GM18499 (cell line): Measurements from ENCODE around the gene SCAPER.

Experiments used
- ATAC-seq: cut with Tn5 transposase; IDR thresholded peaks from one replicate; pipeline ENCODE4 v1.9.1; 2021; ENCODE audit warnings: moderate number of reproducible peaks; ENCODE audit not compliant: insufficient read depth, unreplicated experiment

Gene SCAPER

GRCh38 chr15:76345880-76346668 lies 559.1 kb downstream of the SCAPER start:
- no peak for ATAC-seq

GRCh38 chr15:76345583-76345879 lies 559.6 kb downstream of the SCAPER start:
- no peak for ATAC-seq

- no peak for ATAC-seq
These were observed 560.1 kb downstream of the SCAPER start for GRCh38 chr15:76344893-76345582.

- ATAC-seq, result no peak
These were observed 561.7 kb downstream of the SCAPER start for GRCh38 chr15:76343313-76343996.

GRCh38 chr15:76342382-76343201 lies 562.5 kb downstream of the SCAPER start:
- no peak for ATAC-seq

GRCh38 chr15:76342058-76342381 lies 563.1 kb downstream of the SCAPER start:
- no peak for ATAC-seq

- no peak for ATAC-seq
These were observed 563.6 kb downstream of the SCAPER start for GRCh38 chr15:76341366-76342057.

- no peak for ATAC-seq
These were observed 564.3 kb downstream of the SCAPER start for GRCh38 chr15:76340803-76341365.

GRCh38 chr15:76340198-76340802 lies 564.8 kb downstream of the SCAPER start:
- no peak for ATAC-seq

- no peak for ATAC-seq
These were observed 565.6 kb downstream of the SCAPER start for GRCh38 chr15:76339305-76340197.

GRCh38 chr15:76338486-76339304 lies 566.4 kb downstream of the SCAPER start:
- ATAC-seq, result no peak

- no peak for ATAC-seq
These were observed 567.2 kb downstream of the SCAPER start for GRCh38 chr15:76337696-76338485.

- no peak for ATAC-seq
These were observed 568.0 kb downstream of the SCAPER start for GRCh38 chr15:76337059-76337695.

- no peak for ATAC-seq
These were observed 568.7 kb downstream of the SCAPER start, which contains the start of gene ISL2 for GRCh38 chr15:76336254-76337058. Gene ISL2 (plus strand): TSS chr15:76336773. CDS start chr15:76336884, 111 bp downstream.
